HepG2 (cell line): ENCODE results near the gene ANAPC16. TPM values are rescaled to one million over a fixed set of nuclear protein-coding genes. Genes with fewer than 3 reads are reported as not detected.

Experiments used
- DNMT3B ChIP-seq: conservative IDR thresholded peaks from 2 replicates; pipeline ENCODE4 v1.6.1; 2016; ENCODE audit warnings: missing biosample characterization, control low read depth
- ZNF282 ChIP-seq: fragments of 450-650 bp; IDR thresholded peaks from 2 replicates; pipeline ENCODE4 v1.6.1; 2018; ENCODE audit not compliant: partially characterized antibody
- ZNF547 ChIP-seq: sonication (generic); formaldehyde crosslinking; IDR thresholded peaks from 2 replicates; pipeline ENCODE4 v1.5.1; 2020; ENCODE audit warnings: mild to moderate bottlenecking, missing genetic modification reagents
- ZNF557 ChIP-seq: sonication (generic); formaldehyde crosslinking; IDR thresholded peaks from 2 replicates; pipeline ENCODE4 v1.4.0; 2020; ENCODE audit warnings: missing genetic modification reagents
- ZNF878 ChIP-seq: sonication (generic); formaldehyde crosslinking; IDR thresholded peaks from 2 replicates; pipeline ENCODE4 v1.8.1; 2023; ENCODE audit warnings: mild to moderate bottlenecking, missing genetic modification reagents, moderate library complexity
- polyA plus RNA-seq, 8 experiments: library from polyadenylated mRNA; depleted of rRNA in 3 of 8; stranded (reverse) in 7 of 8; unstranded in 1 of 8; fragments of >200 nt; fragmentation: Illumina TruSeq in 4 of 8; extraction: Trizol in 4 of 8; gene quantifications; 2 replicates each; pipeline versions ENCODE4 v1.2.1 to v1.2.3, GENCODE V29; 2011 to 2016; ENCODE audit warnings: low read depth in 4 of 8, missing spikeins in 1 of 8, mixed read lengths in 1 of 8; ENCODE audit not compliant: insufficient read depth in 1 of 8
- total RNA-seq, 5 experiments: library from RNA; depleted of rRNA; stranded (reverse); fragments of >200 nt; fragmentation: Illumina TruSeq; extraction: Trizol; gene quantifications; 2 replicates each; pipeline ENCODE4 v1.2.3, GENCODE V29; 2016; ENCODE audit warnings: low read depth in 1 of 5
- TF ChIP-seq, protein P1 (sequence below): sonication (generic); formaldehyde crosslinking; IDR thresholded peaks from 2 replicates; pipeline ENCODE4 v1.4.0; 2020; ENCODE audit warnings: mild to moderate bottlenecking, missing genetic modification reagents
- TF ChIP-seq, protein P2 (sequence below): IDR thresholded peaks from 2 replicates; pipeline ENCODE4 v1.6.1; 2012; ENCODE audit warnings: inconsistent platforms
- TF ChIP-seq, protein P3 (sequence below): sonication (generic); formaldehyde crosslinking; IDR thresholded peaks from 2 replicates; pipeline ENCODE4 v1.8.1; 2023; ENCODE audit warnings: missing genetic modification reagents, mild to moderate bottlenecking, borderline replicate concordance
- TF ChIP-seq, protein P4 (sequence below): sonication (generic); formaldehyde crosslinking; IDR thresholded peaks from 2 replicates; pipeline ENCODE4 v1.8.1; 2023; ENCODE audit warnings: missing genetic modification reagents, inconsistent platforms, borderline replicate concordance
- TF ChIP-seq, protein P5 (sequence below): sonication (generic); formaldehyde crosslinking; IDR thresholded peaks from 2 replicates; pipeline ENCODE4 v1.9.0; 2021; ENCODE audit warnings: missing genetic modification reagents, borderline replicate concordance
- TF ChIP-seq, protein P6 (sequence below): sonication (generic); formaldehyde crosslinking; IDR thresholded peaks from 2 replicates; pipeline ENCODE4 v1.4.0; 2020; ENCODE audit warnings: missing genetic modification reagents, borderline replicate concordance

The ANAPC16 gene
- total and polyA plus RNA-seq, 2 of the 13 experiments (the other 11 are each of a cell fraction or from before 2014, with no cell fraction given), result 74.8 to 89.4 TPM

DNA sequence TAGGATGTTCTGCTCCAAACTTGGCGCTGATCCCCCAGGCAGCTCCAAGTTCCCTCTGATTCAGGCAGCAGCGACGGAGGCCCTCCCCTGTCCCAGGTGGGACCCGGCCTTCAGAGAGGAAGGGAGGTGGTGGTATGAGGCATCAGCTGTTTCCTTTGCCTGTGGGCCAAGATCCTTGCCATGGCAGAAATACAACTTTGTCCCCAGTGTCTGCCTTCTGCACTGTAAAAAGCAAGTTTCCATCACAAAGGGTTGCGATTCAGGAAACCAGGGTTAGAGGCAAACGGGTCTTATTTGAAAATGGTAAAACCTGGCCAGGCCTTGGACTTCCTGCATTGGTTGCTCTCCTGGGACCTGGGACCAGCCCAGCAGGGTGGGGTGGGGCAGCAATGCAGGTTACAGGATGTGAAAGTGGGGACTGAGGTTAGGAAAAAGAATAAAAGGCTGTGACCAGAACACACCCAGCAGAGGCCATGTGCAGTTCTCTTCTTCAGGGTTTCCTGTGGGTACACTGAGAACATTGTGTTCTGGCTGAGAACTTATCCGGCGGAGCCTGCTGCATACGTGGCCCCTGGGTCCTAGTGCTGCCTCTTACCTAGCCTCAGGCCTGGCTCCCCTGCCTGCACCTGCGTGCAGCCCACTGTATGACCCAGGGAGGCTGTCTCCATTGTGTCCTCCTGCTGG is 32.8 kb downstream of the ANAPC16 start (continued):
- TF ChIP-seq, protein P1, sequence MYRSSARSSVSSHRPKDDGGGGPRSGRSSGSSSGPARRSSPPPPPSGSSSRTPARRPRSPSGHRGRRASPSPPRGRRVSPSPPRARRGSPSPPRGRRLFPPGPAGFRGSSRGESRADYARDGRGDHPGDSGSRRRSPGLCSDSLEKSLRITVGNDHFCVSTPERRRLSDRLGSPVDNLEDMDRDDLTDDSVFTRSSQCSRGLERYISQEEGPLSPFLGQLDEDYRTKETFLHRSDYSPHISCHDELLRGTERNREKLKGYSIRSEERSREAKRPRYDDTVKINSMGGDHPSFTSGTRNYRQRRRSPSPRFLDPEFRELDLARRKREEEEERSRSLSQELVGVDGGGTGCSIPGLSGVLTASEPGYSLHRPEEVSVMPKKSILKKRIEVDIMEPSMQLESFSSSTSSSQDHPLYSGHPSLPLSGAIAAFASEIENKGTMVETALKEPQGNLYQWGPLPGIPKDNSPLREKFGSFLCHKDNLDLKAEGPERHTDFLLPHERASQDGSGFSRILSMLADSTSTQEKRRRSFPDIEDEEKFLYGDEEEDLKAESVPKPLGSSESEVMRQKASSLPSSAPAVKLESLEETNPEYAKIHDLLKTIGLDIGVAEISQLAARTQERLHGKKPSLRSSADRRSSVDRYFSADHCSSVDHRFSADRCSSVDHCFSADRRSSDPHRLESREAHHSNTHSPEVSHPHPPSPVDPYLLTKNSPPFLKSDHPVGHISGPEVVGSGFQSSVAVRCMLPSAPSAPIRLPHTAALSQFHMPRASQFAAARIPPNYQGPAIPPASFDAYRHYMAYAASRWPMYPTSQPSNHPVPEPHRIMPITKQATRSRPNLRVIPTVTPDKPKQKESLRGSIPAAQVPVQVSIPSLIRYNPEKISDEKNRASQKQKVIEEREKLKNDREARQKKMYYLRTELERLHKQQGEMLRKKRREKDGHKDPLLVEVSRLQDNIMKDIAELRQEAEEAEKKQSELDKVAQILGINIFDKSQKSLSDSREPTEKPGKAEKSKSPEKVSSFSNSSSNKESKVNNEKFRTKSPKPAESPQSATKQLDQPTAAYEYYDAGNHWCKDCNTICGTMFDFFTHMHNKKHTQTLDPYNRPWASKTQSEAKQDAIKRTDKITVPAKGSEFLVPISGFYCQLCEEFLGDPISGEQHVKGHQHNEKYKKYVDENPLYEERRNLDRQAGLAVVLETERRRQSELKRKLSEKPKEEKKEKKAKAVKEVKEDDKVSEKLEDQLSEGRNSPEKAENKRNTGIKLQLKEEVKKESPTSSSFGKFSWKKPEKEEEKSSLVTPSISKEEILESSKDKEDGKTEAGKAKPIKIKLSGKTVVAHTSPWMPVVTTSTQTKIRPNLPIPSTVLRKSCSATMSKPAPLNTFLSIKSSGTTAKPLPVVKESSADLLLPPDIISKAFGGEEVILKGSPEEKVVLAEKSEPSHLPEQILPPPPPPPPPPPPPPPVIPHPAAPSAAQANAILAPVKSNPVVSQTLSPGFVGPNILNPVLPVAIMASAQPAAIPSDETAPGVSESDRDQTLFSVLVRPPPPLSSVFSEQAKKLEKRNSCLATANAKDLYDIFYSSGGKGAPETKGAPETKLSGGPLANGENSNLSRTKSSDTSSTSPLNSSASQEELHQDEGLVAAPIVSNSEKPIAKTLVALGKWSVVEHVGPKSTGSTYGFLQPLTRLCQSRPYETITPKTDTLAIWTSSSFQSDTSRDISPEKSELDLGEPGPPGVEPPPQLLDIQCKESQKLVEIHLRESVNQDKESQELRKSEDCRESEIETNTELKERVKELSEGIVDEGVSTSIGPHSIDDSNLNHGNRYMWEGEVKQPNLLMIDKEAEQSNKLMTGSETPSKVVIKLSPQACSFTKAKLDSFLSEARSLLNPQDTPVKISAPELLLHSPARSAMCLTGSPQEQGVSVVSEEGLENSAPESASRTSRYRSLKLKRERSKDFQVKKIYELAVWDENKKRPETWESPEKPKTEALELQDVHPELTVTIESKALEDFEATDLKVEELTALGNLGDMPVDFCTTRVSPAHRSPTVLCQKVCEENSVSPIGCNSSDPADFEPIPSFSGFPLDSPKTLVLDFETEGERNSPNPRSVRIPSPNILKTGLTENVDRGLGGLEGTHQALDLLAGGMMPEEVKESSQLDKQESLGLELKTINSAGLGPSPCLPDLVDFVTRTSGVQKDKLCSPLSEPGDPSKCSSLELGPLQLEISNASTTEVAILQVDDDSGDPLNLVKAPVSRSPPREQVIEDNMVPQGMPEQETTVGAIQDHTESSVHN (CRISPR knock-in tag), result no peak
- TF ChIP-seq ZNF878 (no peak), ZNF282 (no peak), ZNF557 (CRISPR knock-in tag) (peak; percentile 75; the same call in 1 of the 2 replicates), ZNF547 (CRISPR knock-in tag) (no peak), DNMT3B (no peak)
- TF ChIP-seq, protein P2, sequence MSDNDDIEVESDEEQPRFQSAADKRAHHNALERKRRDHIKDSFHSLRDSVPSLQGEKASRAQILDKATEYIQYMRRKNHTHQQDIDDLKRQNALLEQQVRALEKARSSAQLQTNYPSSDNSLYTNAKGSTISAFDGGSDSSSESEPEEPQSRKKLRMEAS, result peak; percentile 77
- TF ChIP-seq, protein P3, sequence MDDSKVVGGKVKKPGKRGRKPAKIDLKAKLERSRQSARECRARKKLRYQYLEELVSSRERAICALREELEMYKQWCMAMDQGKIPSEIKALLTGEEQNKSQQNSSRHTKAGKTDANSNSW (CRISPR knock-in tag), result no peak
- TF ChIP-seq, protein P4, sequence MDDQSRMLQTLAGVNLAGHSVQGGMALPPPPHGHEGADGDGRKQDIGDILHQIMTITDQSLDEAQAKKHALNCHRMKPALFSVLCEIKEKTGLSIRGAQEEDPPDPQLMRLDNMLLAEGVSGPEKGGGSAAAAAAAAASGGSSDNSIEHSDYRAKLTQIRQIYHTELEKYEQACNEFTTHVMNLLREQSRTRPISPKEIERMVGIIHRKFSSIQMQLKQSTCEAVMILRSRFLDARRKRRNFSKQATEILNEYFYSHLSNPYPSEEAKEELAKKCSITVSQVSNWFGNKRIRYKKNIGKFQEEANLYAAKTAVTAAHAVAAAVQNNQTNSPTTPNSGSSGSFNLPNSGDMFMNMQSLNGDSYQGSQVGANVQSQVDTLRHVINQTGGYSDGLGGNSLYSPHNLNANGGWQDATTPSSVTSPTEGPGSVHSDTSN (CRISPR knock-in tag), result no peak; the same call in 1 of the 2 replicates
- TF ChIP-seq, protein P5, sequence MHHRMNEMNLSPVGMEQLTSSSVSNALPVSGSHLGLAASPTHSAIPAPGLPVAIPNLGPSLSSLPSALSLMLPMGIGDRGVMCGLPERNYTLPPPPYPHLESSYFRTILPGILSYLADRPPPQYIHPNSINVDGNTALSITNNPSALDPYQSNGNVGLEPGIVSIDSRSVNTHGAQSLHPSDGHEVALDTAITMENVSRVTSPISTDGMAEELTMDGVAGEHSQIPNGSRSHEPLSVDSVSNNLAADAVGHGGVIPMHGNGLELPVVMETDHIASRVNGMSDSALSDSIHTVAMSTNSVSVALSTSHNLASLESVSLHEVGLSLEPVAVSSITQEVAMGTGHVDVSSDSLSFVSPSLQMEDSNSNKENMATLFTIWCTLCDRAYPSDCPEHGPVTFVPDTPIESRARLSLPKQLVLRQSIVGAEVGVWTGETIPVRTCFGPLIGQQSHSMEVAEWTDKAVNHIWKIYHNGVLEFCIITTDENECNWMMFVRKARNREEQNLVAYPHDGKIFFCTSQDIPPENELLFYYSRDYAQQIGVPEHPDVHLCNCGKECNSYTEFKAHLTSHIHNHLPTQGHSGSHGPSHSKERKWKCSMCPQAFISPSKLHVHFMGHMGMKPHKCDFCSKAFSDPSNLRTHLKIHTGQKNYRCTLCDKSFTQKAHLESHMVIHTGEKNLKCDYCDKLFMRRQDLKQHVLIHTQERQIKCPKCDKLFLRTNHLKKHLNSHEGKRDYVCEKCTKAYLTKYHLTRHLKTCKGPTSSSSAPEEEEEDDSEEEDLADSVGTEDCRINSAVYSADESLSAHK, result no peak
- TF ChIP-seq, protein P6, sequence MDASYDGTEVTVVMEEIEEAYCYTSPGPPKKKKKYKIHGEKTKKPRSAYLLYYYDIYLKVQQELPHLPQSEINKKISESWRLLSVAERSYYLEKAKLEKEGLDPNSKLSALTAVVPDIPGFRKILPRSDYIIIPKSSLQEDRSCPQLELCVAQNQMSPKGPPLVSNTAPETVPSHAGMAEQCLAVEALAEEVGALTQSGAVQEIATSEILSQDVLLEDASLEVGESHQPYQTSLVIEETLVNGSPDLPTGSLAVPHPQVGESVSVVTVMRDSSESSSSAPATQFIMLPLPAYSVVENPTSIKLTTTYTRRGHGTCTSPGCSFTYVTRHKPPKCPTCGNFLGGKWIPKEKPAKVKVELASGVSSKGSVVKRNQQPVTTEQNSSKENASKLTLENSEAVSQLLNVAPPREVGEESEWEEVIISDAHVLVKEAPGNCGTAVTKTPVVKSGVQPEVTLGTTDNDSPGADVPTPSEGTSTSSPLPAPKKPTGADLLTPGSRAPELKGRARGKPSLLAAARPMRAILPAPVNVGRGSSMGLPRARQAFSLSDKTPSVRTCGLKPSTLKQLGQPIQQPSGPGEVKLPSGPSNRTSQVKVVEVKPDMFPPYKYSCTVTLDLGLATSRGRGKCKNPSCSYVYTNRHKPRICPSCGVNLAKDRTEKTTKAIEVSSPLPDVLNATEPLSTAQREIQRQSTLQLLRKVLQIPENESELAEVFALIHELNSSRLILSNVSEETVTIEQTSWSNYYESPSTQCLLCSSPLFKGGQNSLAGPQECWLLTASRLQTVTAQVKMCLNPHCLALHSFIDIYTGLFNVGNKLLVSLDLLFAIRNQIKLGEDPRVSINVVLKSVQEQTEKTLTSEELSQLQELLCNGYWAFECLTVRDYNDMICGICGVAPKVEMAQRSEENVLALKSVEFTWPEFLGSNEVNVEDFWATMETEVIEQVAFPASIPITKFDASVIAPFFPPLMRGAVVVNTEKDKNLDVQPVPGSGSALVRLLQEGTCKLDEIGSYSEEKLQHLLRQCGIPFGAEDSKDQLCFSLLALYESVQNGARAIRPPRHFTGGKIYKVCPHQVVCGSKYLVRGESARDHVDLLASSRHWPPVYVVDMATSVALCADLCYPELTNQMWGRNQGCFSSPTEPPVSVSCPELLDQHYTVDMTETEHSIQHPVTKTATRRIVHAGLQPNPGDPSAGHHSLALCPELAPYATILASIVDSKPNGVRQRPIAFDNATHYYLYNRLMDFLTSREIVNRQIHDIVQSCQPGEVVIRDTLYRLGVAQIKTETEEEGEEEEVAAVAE (CRISPR knock-in tag), result peak; percentile 42; the same call in 1 of the 2 replicates
